Mesendoderm (in vitro differentiated cells): Measurements from ENCODE around the gene KCND3.

ENCODE experiments used
- DNase-seq: peaks from one replicate; pipeline ENCODE4 v3.0.0; 2013
- H2AK5ac ChIP-seq: 2 replicates; pipeline ENCODE4 v1.6.1; 2013; ENCODE audit warnings: low read length, inconsistent platforms
- H2BK120ac ChIP-seq: 2 replicates; pipeline ENCODE4 v1.6.1; 2013; ENCODE audit warnings: low read depth, mild to moderate bottlenecking, low read length, moderate library complexity, mixed read lengths
- H2BK15ac ChIP-seq: replicated peaks from 2 replicates; pipeline ENCODE4 v1.6.1; 2013; ENCODE audit warnings: low read depth, mild to moderate bottlenecking, moderate library complexity
- H2BK5ac ChIP-seq: 2 replicates; pipeline ENCODE4 v1.6.1; 2013; ENCODE audit warnings: low read length, inconsistent platforms
- H3K18ac ChIP-seq: 2 replicates; pipeline ENCODE4 v1.6.1; 2013; ENCODE audit warnings: mild to moderate bottlenecking, low read length, mixed read lengths
- H3K23ac ChIP-seq: one replicate; pipeline ENCODE4 v1.6.1; 2013; ENCODE audit warnings: low read length
- H3K27ac ChIP-seq: 2 replicates; pipeline ENCODE4 v1.5.1; 2013; ENCODE audit warnings: low read depth, mild to moderate bottlenecking, inconsistent platforms, low read length, moderate library complexity
- H3K27me3 ChIP-seq: 2 replicates; pipeline ENCODE4 v1.6.1; 2013; ENCODE audit warnings: low read length, control low read depth, mild to moderate bottlenecking, inconsistent platforms; ENCODE audit not compliant: insufficient read depth, poor library complexity
- H3K36me3 ChIP-seq: 2 replicates; pipeline ENCODE4 v1.6.1; 2013; ENCODE audit warnings: low read length, inconsistent platforms; ENCODE audit not compliant: control insufficient read depth, insufficient read depth
- H3K4ac ChIP-seq: one replicate; pipeline ENCODE4 v1.6.1; 2013; ENCODE audit warnings: low read depth, mild to moderate bottlenecking, low read length, moderate library complexity
- H3K4me1 ChIP-seq: 2 replicates; pipeline ENCODE4 v1.6.1; 2013; ENCODE audit warnings: low read depth, low read length, inconsistent platforms; ENCODE audit not compliant: control insufficient read depth
- H3K4me2 ChIP-seq: 2 replicates; pipeline ENCODE4 v1.6.1; 2013; ENCODE audit warnings: low read length
- H3K4me3 ChIP-seq: 2 replicates; pipeline ENCODE4 v1.5.1; 2013; ENCODE audit warnings: mild to moderate bottlenecking, low read length
- H3K56ac ChIP-seq: one replicate; pipeline ENCODE4 v1.6.1; 2013; ENCODE audit warnings: low read length
- H3K79me1 ChIP-seq: 2 replicates; pipeline ENCODE4 v1.6.1; 2013; ENCODE audit warnings: low read length, inconsistent platforms
- H3K79me2 ChIP-seq: 2 replicates; pipeline ENCODE4 v1.6.1; 2013; ENCODE audit warnings: mild to moderate bottlenecking, low read length; ENCODE audit not compliant: control insufficient read depth, insufficient read depth
- H3K9ac ChIP-seq: 2 replicates; pipeline ENCODE4 v1.6.1; 2013; ENCODE audit warnings: low read length, inconsistent platforms
- H4K5ac ChIP-seq: one replicate; pipeline ENCODE4 v1.6.1; 2013; ENCODE audit warnings: low read length
- H4K8ac ChIP-seq: one replicate; pipeline ENCODE4 v1.6.1; 2013; ENCODE audit warnings: low read depth, mild to moderate bottlenecking, control low read depth, low read length, moderate library complexity
- WGBS: extraction: QIAGEN DNeasy Blood & Tissue Kit; methylation state at CpG from one replicate; pipeline ENCODE4 v1.1.7; 2013; ENCODE audit warnings: low lambda C conversion rate, missing lambda C conversion rate; ENCODE audit not compliant: insufficient coverage; ENCODE audit errors: extremely low coverage; 5-methylcytosine and 5-hydroxymethylcytosine counted together

The KCND3 gene

GRCh38 chr1:111736548-111737215 is 252.8 kb downstream of the KCND3 start:
- Histone ChIP-seq H2BK5ac (no peak overlapping the region), H3K4ac (no peak overlapping the region), H4K5ac (no peak overlapping the region), H2BK120ac (no peak overlapping the region), H3K4me1 (peaks cover 10% of the 10 kb centered on the region), H3K79me2 (no peaks in the 10 kb centered on the region), H3K4me3 (no peak overlapping the region), H3K9ac (no peak overlapping the region), H4K8ac (no peak overlapping the region), H3K56ac (no peak overlapping the region), H3K27ac (no peak overlapping the region), H3K4me2 (no peak overlapping the region), H3K36me3 (no peaks in the 10 kb centered on the region), H3K79me1 (peaks cover 3% of the 10 kb centered on the region), H3K23ac (no peak overlapping the region), H2AK5ac (no peak overlapping the region), H2BK15ac (no peak overlapping the region), H3K27me3 (no peaks in the 10 kb centered on the region), H3K18ac (no peak overlapping the region)
- no peak for DNase-seq
- WGBS = no CpG with 5 or more reads among the region's 4 CpGs

GRCh38 chr1:111735858-111736544 is 253.5 kb downstream of the KCND3 start:
- Histone ChIP-seq H3K9ac (no peak overlapping the region), H2BK5ac (no peak overlapping the region), H3K79me2 (no peaks in the 10 kb centered on the region), H3K23ac (peak overlapping the region; percentile 1), H2AK5ac (no peak overlapping the region), H4K8ac (no peak overlapping the region), H3K18ac (no peak overlapping the region), H3K4me3 (no peak overlapping the region), H3K79me1 (peaks cover 3% of the 10 kb centered on the region), H3K27me3 (no peaks in the 10 kb centered on the region), H3K27ac (no peak overlapping the region), H2BK15ac (no peak overlapping the region), H3K4me2 (no peak overlapping the region), H3K36me3 (no peaks in the 10 kb centered on the region), H3K4ac (no peak overlapping the region), H3K4me1 (peaks cover 10% of the 10 kb centered on the region), H4K5ac (no peak overlapping the region), H2BK120ac (no peak overlapping the region), H3K56ac (no peak overlapping the region)
- WGBS = no CpG with 5 or more reads among the region's 8 CpGs
- peak; percentile 56 for DNase-seq

- no peak overlapping the region for H3K27ac ChIP-seq
- no peak overlapping the region for H2BK15ac ChIP-seq
- H2BK120ac ChIP-seq = no peak overlapping the region
- H3K27me3 ChIP-seq = no peaks in the 10 kb centered on the region
- no peak overlapping the region for H3K4me3 ChIP-seq
- no peak overlapping the region for H3K18ac ChIP-seq
- DNase-seq = no peak
- H4K5ac ChIP-seq = no peak overlapping the region
- no peak overlapping the region for H3K23ac ChIP-seq
- WGBS = no CpG with 5 or more reads among the region's 4 CpGs
- no peaks in the 10 kb centered on the region for H3K79me2 ChIP-seq
- no peak overlapping the region for H3K4me2 ChIP-seq
- H3K56ac ChIP-seq = no peak overlapping the region
- no peaks in the 10 kb centered on the region for H3K36me3 ChIP-seq
- H4K8ac ChIP-seq = no peak overlapping the region
- H3K4me1 ChIP-seq = peaks cover 10% of the 10 kb centered on the region
- H3K4ac ChIP-seq = no peak overlapping the region
- H2AK5ac ChIP-seq = no peak overlapping the region
- peaks cover 3% of the 10 kb centered on the region for H3K79me1 ChIP-seq
- no peak overlapping the region for H2BK5ac ChIP-seq
- no peak overlapping the region for H3K9ac ChIP-seq
Observed at GRCh38 chr1:111735321-111735720, 254.1 kb downstream of the KCND3 start.

GRCh38 chr1:111734856-111735255 is 254.6 kb downstream of the KCND3 start:
- Histone ChIP-seq H4K8ac (no peak overlapping the region), H3K18ac (no peak overlapping the region)

GRCh38 chr1:111734426-111734825 is 255.0 kb downstream of the KCND3 start:
- Histone ChIP-seq H3K18ac (no peak overlapping the region), H3K79me2 (no peaks in the 10 kb centered on the region), H3K9ac (no peak overlapping the region), H3K79me1 (peaks cover 3% of the 10 kb centered on the region), H3K4ac (no peak overlapping the region), H2BK5ac (no peak overlapping the region), H4K8ac (no peak overlapping the region), H3K56ac (no peak overlapping the region), H3K4me2 (no peak overlapping the region), H2BK15ac (no peak overlapping the region), H2AK5ac (no peak overlapping the region), H3K4me3 (no peak overlapping the region), H3K4me1 (peaks cover 10% of the 10 kb centered on the region), H3K27me3 (no peaks in the 10 kb centered on the region), H3K36me3 (no peaks in the 10 kb centered on the region), H3K27ac (no peak overlapping the region), H2BK120ac (no peak overlapping the region), H3K23ac (no peak overlapping the region), H4K5ac (no peak overlapping the region)
- no CpG with 5 or more reads among the region's 3 CpGs for WGBS
- DNase-seq = no peak

More at GRCh38 chr1:111734856-111735255, 254.6 kb downstream of the KCND3 start:
- Histone ChIP-seq H4K5ac (no peak overlapping the region), H3K23ac (no peak overlapping the region), H2AK5ac (no peak overlapping the region), H2BK15ac (no peak overlapping the region), H3K56ac (no peak overlapping the region), H3K4me2 (no peak overlapping the region), H3K36me3 (no peaks in the 10 kb centered on the region), H3K27me3 (no peaks in the 10 kb centered on the region), H3K4me3 (no peak overlapping the region), H3K27ac (no peak overlapping the region), H3K9ac (no peak overlapping the region), H3K4ac (no peak overlapping the region), H3K79me2 (no peaks in the 10 kb centered on the region), H2BK120ac (no peak overlapping the region), H2BK5ac (no peak overlapping the region), H3K79me1 (peaks cover 3% of the 10 kb centered on the region), H3K4me1 (peaks cover 10% of the 10 kb centered on the region)
- DNase-seq = no peak
- WGBS = no CpG with 5 or more reads among the region's 3 CpGs
